ENCODE results near the gene SRGAP3.

DNA sequence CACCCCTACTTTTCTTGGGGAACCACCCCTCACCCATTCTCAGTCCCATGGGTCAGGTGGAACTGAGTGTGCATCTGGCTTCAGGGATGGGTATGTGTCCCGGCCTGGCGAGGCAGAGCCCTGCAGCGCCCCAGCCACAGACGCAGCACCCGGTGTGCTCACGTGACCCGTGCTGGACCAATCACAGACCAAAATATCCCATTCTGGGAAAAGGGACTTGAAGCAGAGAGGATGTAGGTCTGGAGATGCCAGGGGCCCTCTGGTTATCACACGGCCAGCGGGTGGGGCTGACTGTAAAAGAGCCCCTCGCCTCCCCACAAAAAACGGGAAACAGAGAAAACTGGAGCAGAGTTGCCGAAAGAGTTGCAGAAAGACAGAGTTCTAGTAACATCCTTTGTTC is 148.2 kb downstream of the SRGAP3 start:
- TF ChIP-seq EP300 (IDR thresholded peaks at IDR 0.05) (no peak), CTCF (IDR thresholded peaks at IDR 0.05) (no peak), POLR2A (IDR thresholded peaks at IDR 0.05) (no peak), POLR2AphosphoS5 (IDR thresholded peaks at IDR 0.05) (no peak)

Measured in gastroesophageal sphincter (tissue), 3 donors.